Rectal smooth muscle tissue (tissue), 1 donor: ENCODE results near the gene ZNF280D.
"Not testable (repeated sequence)": the region's sequence is repeated elsewhere in the genome, so short reads cannot be mapped to it uniquely, and the experiment has no call there.

ENCODE experiments used
- H3K27ac ChIP-seq: one replicate; pipeline ENCODE4 v1.7.0; 2013; ENCODE audit warnings: low read depth, low read length, inconsistent platforms
- H3K27me3 ChIP-seq: one replicate; pipeline ENCODE4 v1.7.0; 2013; ENCODE audit warnings: low read length; ENCODE audit not compliant: control insufficient read depth, insufficient read depth
- H3K36me3 ChIP-seq: one replicate; pipeline ENCODE4 v1.7.0; 2013; ENCODE audit warnings: low read length; ENCODE audit not compliant: control insufficient read depth, insufficient read depth
- H3K4me1 ChIP-seq: one replicate; pipeline ENCODE4 v1.7.0; 2013; ENCODE audit warnings: low read length; ENCODE audit not compliant: control insufficient read depth, insufficient read depth
- H3K4me3 ChIP-seq: one replicate; pipeline ENCODE4 v1.7.0; 2013; ENCODE audit warnings: low read length
- H3K9ac ChIP-seq: one replicate; pipeline ENCODE4 v1.7.0; 2013; ENCODE audit warnings: low read length

ZNF280D gene

GRCh38 chr15:56724232-56724631, 9.1 kb downstream of the ZNF280D start:
- Histone ChIP-seq H3K4me1 (peaks cover 7% of the 10 kb centered on the region), H3K27me3 (no peaks in the 10 kb centered on the region), H3K4me3 (no peak overlapping the region)

GRCh38 chr15:56723787-56724186, 9.5 kb downstream of the ZNF280D start:
- H3K4me1 ChIP-seq = peaks cover 7% of the 10 kb centered on the region
- no peaks in the 10 kb centered on the region for H3K27me3 ChIP-seq
- no peak overlapping the region for H3K4me3 ChIP-seq
- H3K27ac ChIP-seq = no peak overlapping the region
- no peaks in the 10 kb centered on the region for H3K36me3 ChIP-seq
- no peak overlapping the region for H3K9ac ChIP-seq

More at GRCh38 chr15:56724232-56724631, 9.1 kb downstream of the ZNF280D start:
- no peaks in the 10 kb centered on the region for H3K36me3 ChIP-seq
- H3K27ac ChIP-seq = no peak overlapping the region
- no peak overlapping the region for H3K9ac ChIP-seq

DNA sequence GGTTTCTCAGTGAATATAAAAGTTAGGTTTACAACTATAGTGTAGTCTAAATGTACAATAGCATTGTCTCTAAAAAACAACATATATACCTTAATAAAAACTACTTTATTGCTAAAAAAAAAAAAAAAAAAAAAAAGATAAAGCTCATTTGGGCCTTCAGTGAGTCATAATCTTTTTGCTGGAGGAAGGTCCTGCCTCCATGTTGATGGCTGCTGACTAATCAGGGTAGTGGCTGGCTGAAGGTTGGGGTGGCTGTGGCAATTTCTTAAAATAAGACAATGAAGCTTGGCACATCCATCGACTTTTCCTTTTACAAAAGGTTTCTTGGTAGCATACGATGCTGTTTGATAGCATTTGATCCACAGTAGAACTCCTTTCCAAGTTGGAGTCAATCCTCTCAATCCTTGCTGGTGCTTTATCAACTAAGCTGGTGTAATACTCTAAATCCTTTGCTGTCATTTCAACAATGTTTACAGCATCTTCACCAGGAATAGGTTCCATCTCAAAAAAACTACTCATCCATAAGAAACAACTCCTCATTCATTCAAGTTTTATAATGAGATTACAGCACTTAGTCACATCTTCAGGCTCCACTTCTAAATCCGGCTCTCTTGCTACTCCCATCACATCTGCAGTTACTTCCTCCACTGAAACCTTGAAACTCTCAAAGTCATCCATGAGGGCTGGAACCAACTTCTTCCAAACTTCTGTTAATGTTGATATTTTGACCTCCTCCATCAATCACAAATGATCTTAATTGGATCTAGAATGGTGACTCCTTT, 13.3 kb downstream of the ZNF280D start:
- Histone ChIP-seq H3K27me3 (no peaks in the 10 kb centered on the region), H3K4me1 (peaks cover 8% of the 10 kb centered on the region), H3K36me3 (no peaks in the 10 kb centered on the region), H3K4me3 (no peak overlapping the region), H3K27ac (no peak overlapping the region), H3K9ac (no peak overlapping the region)

- H3K27ac ChIP-seq = no peak overlapping the region
- no peak overlapping the region for H3K9ac ChIP-seq
- no peaks in the 10 kb centered on the region for H3K36me3 ChIP-seq
- no peak overlapping the region for H3K4me3 ChIP-seq
- H3K27me3 ChIP-seq = no peaks in the 10 kb centered on the region
- H3K4me1 ChIP-seq = peaks cover 6% of the 10 kb centered on the region
Measured at GRCh38 chr15:56719021-56719612, 14.2 kb downstream of the ZNF280D start.

DNA sequence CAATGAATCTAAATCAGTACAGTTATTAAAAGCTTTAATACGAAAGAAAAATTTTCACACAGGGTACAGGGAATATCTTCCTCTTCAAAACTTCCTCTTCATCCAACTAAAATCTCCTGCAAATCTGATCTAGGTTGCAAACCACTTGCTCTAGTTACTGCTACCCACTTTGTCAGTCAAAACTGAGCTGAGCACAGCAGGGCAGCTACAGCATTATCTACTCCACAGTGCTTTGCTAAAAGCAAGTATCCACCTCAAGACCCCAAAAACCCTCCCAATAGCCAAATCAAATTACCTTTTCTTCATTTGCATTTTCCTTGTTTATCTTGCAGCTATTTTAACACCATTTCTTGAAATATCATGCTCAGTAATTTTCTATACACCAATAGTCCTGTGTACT, 14.7 kb downstream of the ZNF280D start:
- H3K9ac ChIP-seq = no peak overlapping the region
- H3K4me3 ChIP-seq = no peak overlapping the region
- no peak overlapping the region for H3K27ac ChIP-seq
- H3K4me1 ChIP-seq = peaks cover 3% of the 10 kb centered on the region
- no peaks in the 10 kb centered on the region for H3K36me3 ChIP-seq
- H3K27me3 ChIP-seq = no peaks in the 10 kb centered on the region

DNA sequence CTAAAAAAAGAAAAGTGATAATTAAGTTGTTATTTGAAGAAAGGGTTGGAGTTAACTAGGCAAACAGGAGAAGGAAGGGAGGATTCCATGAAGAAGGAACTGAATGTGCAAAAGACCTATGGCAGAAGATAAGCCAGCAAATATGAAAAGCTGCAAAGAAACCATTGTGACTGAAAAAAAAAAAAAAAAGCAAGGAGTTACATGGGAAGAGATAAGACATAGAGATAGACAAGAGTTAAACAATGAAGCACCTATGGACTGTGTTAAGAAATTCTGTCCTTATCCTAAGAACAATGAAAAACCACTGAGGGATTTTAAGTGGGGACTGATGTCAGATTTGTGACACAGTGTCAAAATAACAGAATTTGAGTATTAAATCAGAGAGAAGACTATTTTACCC, 17.0 kb downstream of the ZNF280D start:
- Histone ChIP-seq H3K4me1 (peaks cover 3% of the 10 kb centered on the region), H3K27me3 (no peaks in the 10 kb centered on the region), H3K9ac (no peak overlapping the region), H3K4me3 (no peak overlapping the region), H3K36me3 (no peaks in the 10 kb centered on the region), H3K27ac (no peak overlapping the region)

DNA sequence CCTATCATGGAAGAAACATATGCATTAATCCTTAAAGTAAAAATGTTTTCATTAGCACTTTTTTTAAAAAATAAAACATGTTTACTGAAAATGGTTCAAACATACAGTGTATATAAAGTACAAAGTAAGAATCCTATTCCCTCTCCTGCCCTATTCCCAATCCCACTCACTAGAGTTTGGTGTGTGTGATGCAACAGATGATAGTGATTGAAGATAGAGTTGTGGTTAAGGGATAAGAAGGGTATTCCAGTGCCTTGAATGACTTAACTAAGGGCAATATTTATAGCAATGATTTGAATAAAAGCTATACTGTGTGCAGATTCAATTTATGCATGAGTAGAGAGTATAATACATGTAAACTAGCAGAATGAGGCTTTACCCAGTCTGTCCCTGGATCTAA, 18.1 kb downstream of the ZNF280D start:
- no peak overlapping the region for H3K27ac ChIP-seq
- H3K4me1 ChIP-seq = peaks cover 3% of the 10 kb centered on the region
- no peaks in the 10 kb centered on the region for H3K36me3 ChIP-seq
- H3K9ac ChIP-seq = no peak overlapping the region
- H3K27me3 ChIP-seq = no peaks in the 10 kb centered on the region
- H3K4me3 ChIP-seq = no peak overlapping the region

DNA sequence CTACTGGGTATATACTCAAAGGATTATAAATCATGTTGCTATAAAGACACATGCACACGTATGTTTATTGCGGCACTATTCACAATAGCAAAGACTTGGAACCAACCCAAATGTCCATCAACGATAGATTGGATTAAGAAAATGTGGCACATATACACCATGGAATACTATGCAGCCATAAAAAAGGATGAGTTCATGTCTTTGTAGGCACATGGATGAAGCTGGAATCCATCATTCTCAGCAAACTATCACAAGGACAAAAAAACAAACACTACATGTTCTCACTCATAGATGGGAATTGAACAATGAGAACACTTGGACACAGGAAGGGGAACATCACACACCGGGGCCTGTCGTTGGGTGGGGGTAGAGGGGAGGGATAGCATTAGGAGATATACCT, 23.8 kb downstream of the ZNF280D start:
- H3K4me1 ChIP-seq, H3K27ac ChIP-seq, H3K27me3 ChIP-seq, H3K36me3 ChIP-seq, H3K4me3 ChIP-seq, H3K9ac ChIP-seq: not testable (repeated sequence)

GRCh38 chr15:56699743-56700142, 33.6 kb downstream of the ZNF280D start:
- no peak overlapping the region for H3K9ac ChIP-seq
- no peak overlapping the region for H3K4me3 ChIP-seq
- no peaks in the 10 kb centered on the region for H3K4me1 ChIP-seq
- H3K27me3 ChIP-seq = no peaks in the 10 kb centered on the region
- H3K36me3 ChIP-seq = peaks cover 15% of the 10 kb centered on the region
- no peak overlapping the region for H3K27ac ChIP-seq

DNA sequence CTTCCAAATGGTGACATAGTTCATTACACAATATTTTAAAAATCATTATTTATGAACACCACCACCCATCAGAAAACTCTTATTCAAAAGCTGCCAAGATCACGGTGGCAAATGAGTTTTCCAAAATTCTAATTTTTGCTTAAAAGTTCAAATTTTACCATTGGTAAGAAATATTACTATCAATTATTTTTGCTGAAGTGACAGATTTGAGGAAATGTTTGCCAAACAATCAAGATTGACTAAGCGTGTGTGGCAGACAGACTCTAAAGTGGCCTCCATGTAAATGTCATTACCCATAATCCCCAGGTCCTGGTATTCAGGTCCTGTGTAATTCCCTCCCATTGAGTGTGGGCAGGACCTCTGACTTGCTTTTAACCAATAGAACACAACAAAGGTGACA, 35.0 kb downstream of the ZNF280D start:
- H3K27me3 ChIP-seq = no peaks in the 10 kb centered on the region
- H3K4me3 ChIP-seq = no peak overlapping the region
- H3K27ac ChIP-seq = no peak overlapping the region
- no peaks in the 10 kb centered on the region for H3K4me1 ChIP-seq
- peaks cover 12% of the 10 kb centered on the region for H3K36me3 ChIP-seq
- H3K9ac ChIP-seq = no peak overlapping the region

- Histone ChIP-seq H3K4me1 (no peaks in the 10 kb centered on the region), H3K4me3 (no peak overlapping the region), H3K27ac (no peak overlapping the region), H3K9ac (no peak overlapping the region), H3K36me3 (no peaks in the 10 kb centered on the region), H3K27me3 (no peaks in the 10 kb centered on the region)
Measured at GRCh38 chr15:56693761-56694160, 39.5 kb downstream of the ZNF280D start.

GRCh38 chr15:56690733-56691132, 42.6 kb downstream of the ZNF280D start:
- H3K4me1 ChIP-seq = no peaks in the 10 kb centered on the region
- H3K36me3 ChIP-seq = no peaks in the 10 kb centered on the region
- H3K4me3 ChIP-seq = no peak overlapping the region
- H3K27ac ChIP-seq = no peak overlapping the region
- no peak overlapping the region for H3K9ac ChIP-seq
- no peaks in the 10 kb centered on the region for H3K27me3 ChIP-seq

DNA sequence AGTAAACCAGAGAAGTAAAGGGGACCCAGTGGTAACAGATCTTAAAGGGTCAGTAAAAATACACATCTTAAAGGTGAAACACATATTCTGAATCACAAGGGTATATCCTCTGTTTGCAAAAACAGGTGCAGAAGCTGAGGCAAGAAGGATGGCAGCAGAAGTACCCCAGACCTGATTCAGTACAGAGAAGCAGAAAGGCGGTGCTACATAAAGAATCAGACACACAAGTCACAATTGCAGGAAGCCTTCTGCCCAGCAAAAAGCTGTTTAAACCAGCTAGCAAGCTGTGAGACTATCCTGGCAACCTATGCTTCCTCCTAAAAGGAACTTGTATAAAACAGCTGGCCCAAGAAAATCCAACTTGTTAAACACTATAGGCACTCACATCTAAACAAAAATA, 49.4 kb downstream of the ZNF280D start:
- no peak overlapping the region for H3K4me3 ChIP-seq

More for the DNA sequence above, 49.4 kb downstream of the ZNF280D start:
- Histone ChIP-seq H3K36me3 (no peaks in the 10 kb centered on the region), H3K9ac (no peak overlapping the region), H3K27ac (no peak overlapping the region), H3K27me3 (no peaks in the 10 kb centered on the region), H3K4me1 (no peaks in the 10 kb centered on the region)
